Stimulated activated CD8-positive, alpha-beta memory T cell treated with anti-CD3 and anti-CD28 coated beads, Interleukin-15, amount 100 ng/mL, for 4 hours (primary cell): ENCODE measurements around the gene MYL12A.

Experiments used
- DNase-seq, 2 donors: peaks; one replicate each; pipeline ENCODE4 v3.0.0-alpha.2; 2020; ENCODE audit warnings: low read depth in 2 of 2

Gene MYL12A

DNA sequence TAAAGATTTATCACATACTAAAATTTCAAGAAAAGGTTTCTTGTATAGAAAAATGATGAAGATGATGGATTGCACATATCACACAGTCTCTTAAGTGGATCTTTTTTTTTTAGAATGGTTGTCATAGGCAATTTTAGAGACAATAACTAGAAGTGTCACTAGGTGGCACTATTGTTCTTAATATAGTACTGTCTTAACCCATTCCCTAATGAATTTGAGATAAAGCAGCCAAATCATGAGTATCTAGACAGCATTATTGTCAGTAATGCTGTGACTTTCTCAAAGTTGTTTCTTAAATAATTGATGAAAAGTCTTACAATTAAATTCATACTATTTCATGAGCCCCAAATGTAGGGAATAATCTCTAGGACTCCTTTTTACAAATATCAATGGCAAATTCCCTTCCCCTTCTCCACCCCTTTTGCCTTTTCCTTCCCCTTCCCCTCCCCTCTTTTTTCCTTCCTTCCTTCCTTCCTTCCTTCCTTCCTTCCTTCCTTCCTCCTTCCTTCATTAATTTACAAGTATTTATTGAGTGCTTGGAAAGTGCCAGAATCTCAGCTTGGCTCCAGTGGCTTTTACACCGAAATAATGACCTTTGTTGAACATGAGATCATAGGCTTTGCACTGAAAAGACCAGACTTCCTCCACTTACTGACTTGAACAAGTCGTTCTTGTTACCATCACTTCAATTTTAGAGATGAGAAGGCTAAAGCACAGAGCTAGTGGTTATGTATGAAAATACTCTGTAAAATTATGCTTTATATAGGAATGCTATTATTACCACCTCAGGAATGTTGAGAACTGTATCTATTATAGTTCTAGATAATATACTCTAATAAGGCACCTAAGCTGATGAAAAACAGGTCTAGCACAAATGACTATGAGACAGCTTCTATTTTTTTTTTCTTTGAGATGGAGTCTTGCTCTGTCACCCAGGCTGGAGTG is 34.1 kb downstream of the MYL12A start:
- DNase-seq = no peak

DNA sequence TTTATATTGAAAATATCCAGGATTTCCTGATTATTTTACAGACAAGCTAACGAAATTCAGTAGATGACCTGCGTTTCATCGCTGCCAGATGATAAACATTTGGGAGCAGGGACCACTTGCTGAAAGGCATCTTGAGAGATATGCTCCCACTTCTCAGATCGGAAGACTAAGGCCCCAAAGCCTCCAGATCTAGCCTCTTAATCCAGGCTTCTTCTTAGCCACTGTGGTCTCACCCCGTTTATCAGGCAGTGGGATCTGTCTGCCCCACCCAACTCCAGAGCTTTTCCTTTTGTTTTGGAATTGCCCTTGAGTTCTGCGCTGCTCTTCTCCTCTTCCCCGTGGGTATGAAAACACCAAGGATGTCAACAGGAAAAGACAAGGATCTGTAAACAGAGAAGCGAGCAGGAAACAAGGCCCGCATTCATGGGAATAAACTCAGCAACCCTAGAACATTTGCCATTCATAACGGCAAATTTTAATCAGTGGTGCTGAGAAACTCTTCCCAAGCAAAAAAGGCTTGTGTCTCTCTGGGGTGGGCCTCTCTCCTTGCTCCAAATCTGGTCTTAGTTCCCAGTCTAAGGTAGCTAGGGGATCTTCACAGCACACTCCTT is 35.8 kb downstream of the MYL12A start:
- DNase-seq = no peak

DNA sequence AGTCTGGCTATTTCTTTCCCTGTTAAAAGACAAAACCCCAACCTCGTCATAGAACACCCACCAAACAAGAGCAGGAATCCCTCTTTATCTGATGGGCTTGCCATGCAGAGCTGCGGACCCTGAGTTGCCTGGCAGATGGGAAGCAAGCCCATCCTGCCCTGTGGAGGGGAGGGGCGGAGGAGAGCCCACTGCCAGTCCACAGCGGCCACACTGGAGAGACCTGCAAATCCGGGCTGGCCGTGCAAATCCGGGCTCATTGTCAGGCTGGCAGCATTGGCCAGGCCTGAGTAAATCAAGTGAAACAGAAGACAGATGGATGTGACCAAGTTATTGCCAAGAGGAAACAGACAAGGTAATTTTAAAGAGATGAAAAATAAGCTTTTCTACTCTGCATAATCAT is 36.3 kb downstream of the MYL12A start:
- no peak for DNase-seq

DNA sequence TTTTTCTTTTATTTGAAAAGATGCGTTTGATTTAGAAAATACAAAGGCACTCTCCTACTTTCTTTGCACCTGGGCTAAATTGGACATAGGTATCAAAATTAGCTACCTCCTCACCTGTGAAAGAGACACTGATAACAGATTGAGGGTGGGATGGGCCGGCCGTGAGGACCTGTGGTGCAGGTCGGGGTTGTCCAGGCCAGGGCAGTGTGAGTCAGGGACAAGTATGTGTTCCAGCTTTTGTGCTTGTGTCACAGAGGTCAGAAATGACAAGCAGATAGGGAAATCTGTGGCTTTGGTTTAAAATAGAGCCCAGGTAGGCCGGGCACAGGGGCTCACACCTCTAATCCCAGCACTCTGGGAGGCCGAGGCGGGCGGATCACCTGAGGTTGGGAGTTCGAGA is 36.9 kb downstream of the MYL12A start:
- no peak for DNase-seq

DNA sequence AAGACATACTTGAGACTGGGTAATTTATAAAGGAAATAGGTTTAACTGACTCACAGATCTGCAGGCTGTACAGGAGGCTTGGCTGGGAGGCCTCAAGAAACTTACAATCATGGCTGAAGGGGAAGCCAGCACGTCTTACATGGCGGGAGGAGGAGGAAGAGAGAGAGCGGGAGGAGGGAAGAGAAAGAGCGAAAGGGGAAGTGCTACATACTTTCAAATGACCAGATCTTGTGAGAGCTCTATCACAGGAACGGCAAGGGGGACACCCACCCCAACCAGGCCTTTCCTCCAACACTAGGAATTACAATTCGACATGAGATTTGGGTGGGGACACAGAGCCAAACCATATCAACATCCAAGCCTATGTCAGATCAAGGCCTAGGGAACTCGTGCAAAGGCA is 38.6 kb downstream of the MYL12A start:
- no peak for DNase-seq

DNA sequence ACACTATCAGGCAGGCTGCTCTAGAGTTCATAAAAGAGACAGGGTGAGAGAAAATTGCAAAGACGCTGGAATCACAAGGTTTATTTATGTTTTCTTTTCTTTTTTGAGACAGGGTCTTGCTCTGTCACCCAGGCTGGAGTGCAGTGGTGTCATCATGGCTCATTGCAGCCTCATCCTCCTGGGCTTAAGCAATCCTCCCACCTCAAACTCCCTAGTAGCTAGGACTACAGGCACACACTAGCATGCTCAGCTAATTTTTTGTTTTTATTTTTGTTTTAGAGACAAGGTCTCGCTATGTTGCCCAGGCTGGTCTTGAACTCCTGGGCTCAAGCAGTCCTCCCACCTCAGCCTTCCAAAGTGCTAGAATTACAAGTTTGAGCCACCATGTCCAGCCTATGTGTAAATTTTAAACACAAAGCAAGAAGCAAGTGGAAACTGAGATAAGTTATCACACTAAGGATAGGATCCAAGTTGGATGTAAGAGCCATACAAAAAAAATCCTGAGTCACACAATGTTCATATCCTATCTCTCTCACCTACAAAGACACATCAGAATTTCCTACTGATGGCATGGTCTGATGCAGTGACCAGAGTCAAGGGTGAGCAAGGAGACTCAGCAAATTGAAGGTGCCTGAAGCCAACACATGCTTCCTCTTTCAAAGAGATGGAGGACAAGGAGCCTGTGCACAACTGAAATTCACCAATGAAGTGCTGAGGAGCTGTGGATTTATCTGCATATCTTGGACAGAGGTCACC is 45.8 kb downstream of the MYL12A start:
- no peak for DNase-seq

DNA sequence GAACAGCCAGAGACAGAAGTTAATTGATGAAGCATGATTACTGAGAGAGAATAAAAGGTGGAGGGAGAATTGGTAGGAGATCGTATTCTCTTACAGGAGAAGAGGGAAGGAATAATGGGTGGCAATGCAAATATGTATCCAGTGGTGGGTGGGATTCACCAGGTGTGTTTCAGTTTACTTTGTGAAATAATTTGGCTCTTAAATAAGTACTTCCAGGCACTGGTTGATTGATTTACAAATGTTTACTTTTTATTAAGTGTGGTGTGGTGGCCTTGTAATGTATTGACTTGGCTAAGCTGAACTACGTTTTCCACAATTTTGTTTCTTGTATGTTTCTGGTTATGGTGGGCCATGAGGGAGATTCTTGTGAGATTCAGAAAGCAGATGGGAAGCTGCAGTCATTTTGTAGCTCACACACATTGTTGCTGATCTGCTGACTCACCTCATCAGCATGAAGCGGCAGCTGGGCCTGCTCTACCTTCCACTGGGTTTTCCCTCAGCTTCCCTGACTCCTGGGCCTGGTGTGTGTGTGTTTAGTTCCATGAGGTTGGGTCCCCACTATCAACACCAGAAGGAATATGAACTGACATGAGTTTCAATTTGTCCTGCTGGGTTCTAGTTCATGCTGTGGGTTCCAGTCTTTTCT is 47.0 kb downstream of the MYL12A start:
- DNase-seq = no peak

DNA sequence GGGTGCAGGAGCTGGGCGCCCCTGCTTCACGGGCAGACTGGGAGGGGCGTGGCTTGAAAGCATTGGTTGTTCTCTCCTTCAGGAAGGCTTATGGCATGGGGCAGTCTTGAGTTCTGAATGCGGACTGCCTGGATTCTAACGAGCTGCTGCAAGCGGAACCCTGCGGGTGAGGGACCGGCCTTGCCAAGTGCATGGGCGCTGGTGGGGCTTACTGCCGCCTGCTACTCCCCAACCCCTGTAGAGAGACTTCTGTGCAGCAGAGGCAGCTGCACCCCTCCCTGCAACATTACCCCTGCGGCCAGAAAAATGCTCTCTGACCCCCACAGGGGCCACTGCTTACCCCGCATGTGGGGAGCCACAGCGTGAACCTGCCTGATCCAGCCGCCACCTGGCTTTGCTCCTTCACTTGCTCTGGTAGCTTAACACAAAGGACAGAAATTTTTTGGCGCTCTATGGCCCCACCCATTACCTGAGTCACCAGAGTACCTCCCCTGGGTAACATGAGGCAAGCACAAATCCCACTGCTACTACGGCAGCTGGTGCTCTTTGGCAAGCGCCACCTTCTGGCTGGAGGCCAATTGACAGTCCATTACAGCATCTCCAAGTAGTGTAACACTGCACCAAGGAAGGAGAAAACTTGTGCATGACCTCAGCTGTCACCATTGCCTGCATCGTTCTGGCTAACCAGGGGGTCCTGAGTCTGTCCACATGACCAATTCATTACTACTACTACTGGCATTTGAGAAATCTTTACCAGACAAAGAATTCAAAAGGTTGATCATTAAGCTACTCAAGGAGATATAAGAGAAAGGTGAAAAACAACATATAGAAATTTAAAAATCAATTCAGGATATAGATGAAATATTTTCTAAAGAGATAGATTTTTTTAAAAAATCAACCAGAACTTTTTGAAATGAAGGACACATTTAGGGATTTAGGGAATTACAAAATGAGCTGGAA is 49.7 kb downstream of the MYL12A start:
- DNase-seq = peak; percentile 75 to 88

DNA sequence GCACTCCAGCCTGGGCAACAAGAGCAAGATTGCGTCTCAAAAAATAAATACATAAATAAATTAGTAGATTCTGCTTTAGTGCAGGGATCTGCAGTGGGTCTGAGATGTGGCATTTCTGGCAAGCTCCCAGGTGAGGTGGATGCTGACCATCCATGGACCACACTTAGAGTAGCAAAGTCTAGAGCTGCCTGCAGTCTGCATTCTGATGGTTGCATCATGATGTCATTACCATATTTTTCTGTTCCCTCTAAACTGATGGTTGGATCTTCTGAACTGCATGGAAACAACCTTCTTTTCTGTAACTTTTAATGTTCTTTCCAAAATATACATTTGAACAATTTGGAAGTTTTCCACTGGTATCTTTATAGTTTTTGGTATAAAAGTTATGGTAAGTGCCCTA is 57.2 kb downstream of the MYL12A start:
- no peak for DNase-seq

DNA sequence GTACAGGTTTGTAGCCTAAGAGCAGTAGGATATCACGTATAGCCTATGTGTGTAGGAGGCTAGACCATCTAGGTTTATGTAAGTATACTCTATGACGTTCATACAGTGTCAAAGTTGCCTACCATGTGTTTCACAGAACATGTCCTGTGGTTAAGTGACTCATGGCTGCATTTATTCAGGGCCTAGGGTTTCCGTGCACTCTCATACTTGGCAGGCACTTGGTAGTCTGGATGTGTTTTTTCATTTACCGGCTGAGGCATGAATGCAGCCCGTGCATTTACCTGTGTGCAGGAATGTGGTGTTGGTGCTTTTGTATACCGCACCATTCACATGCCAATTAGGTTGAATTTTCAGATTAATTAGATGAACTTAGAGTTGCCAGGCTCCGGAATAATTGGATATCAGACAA is 57.8 kb downstream of the MYL12A start:
- peak in 1 of 2 donors; percentile 5 for DNase-seq
